ENCODE measurements around the gene ACP2.

GRCh38 chr11:47222696-47223095 is 25.9 kb downstream of the ACP2 start:
- TF ChIP-seq CTCF (IDR thresholded peaks at IDR 0.05; ENCODE audit: low read depth, low read length) = no peak
- no peak for TF ChIP-seq EZH2phosphoT487 (IDR thresholded peaks at IDR 0.05; ENCODE audit: low read depth)

Measured in OCI-LY3 (cell line).